ENCODE results near the gene IFNLR1. TPM values are rescaled to one million over a fixed set of nuclear protein-coding genes. Genes with fewer than 3 reads are reported as not detected.

The IFNLR1 gene
- total RNA-seq, 1 experiment from 2014 or later: 6.1 TPM

- Histone ChIP-seq H3K36me3 (ENCODE audit: control insufficient read depth, insufficient read depth, low read length) (no peaks in the 10 kb centered on the region), H3K27me3 (replicated peaks; ENCODE audit: control insufficient read depth, insufficient read depth, low read length) (no peaks in the 10 kb centered on the region), H3K9me3 (no peaks in the 10 kb centered on the region), H3K4me1 (no peaks in the 10 kb centered on the region), H3K4me3 (ENCODE audit: low read depth, low read length) (no peak overlapping the region)
- CTCF ChIA-PET: no interaction called here
- TF ChIP-seq CTCF (IDR thresholded peaks at IDR 0.05; ENCODE audit: insufficient read depth in 1 of 2, low read depth in 1 of 2, low read length in 1 of 2, severe bottlenecking in 1 of 2, unreplicated experiment in 1 of 2): no peak
- POLR2A ChIA-PET: no interaction called here
- Mint-ChIP-seq H3K27ac (ENCODE audit: unreplicated experiment) (no peak overlapping the region), H3K4me3 (ENCODE audit: unreplicated experiment) (no peak overlapping the region), H3K4me1 (ENCODE audit: low read depth, unreplicated experiment) (no peaks in the 10 kb centered on the region), H3K36me3 (ENCODE audit: insufficient read depth, unreplicated experiment) (peaks cover 4% of the 10 kb centered on the region), H3K9me3 (ENCODE audit: unreplicated experiment) (no peaks in the 10 kb centered on the region), H3K27me3 (ENCODE audit: insufficient read depth, unreplicated experiment) (no peaks in the 10 kb centered on the region)
- BruUV-seq (replicated peaks): no TSS peak
- intact Hi-C loops (cut with micrococcal nuclease; ENCODE audit: unreplicated experiment): no loop called here
- no peak for DNase-seq
These were observed 6.0 kb upstream of the IFNLR1 start for GRCh38 chr1:24193046-24193445.

DNA sequence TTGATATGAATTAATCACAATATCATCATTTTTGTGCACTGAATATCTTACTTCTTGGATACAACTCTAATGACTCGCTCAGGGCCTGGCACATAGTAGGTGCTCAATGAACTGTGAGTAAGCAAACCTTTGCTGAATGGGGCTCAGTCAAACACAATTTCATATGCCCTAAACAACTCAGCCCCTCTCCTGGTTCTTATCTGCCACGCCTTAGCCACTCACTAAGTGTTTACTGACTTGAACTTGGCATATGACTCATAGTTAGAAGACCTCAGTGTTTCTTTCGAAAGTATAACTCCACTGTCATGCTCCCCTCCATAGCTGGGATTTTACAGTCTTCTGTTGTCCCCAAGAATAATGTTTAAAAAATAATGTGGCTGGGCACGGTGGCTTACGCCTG, 4.8 kb upstream of the IFNLR1 start:
- H3K4me3 Mint-ChIP-seq (ENCODE audit: unreplicated experiment): no peak overlapping the region
- ChIA-PET POLR2A (no interaction called here), CTCF (no interaction called here)
- no peak overlapping the region for H3K4me3 ChIP-seq (ENCODE audit: low read depth, low read length)
- no peaks in the 10 kb centered on the region for H3K4me1 ChIP-seq
- no TSS peak for BruUV-seq (replicated peaks)
- H3K9me3 ChIP-seq: no peaks in the 10 kb centered on the region
- TF ChIP-seq CTCF (IDR thresholded peaks at IDR 0.05; ENCODE audit: insufficient read depth in 1 of 2, low read depth in 1 of 2, low read length in 1 of 2, severe bottlenecking in 1 of 2, unreplicated experiment in 1 of 2): no peak
- no peak overlapping the region for H3K27ac Mint-ChIP-seq (ENCODE audit: unreplicated experiment)
- DNase-seq: no peak
- intact Hi-C loops (cut with micrococcal nuclease; ENCODE audit: unreplicated experiment): no loop called here
- H3K36me3 ChIP-seq (ENCODE audit: control insufficient read depth, insufficient read depth, low read length): no peaks in the 10 kb centered on the region
- H3K36me3 Mint-ChIP-seq (ENCODE audit: insufficient read depth, unreplicated experiment): peaks cover 4% of the 10 kb centered on the region
- H3K9me3 Mint-ChIP-seq (ENCODE audit: unreplicated experiment): no peaks in the 10 kb centered on the region
- no peaks in the 10 kb centered on the region for H3K4me1 Mint-ChIP-seq (ENCODE audit: low read depth, unreplicated experiment)
- no peaks in the 10 kb centered on the region for H3K27me3 Mint-ChIP-seq (ENCODE audit: insufficient read depth, unreplicated experiment)
- H3K27me3 ChIP-seq (replicated peaks; ENCODE audit: control insufficient read depth, insufficient read depth, low read length): no peaks in the 10 kb centered on the region

DNA sequence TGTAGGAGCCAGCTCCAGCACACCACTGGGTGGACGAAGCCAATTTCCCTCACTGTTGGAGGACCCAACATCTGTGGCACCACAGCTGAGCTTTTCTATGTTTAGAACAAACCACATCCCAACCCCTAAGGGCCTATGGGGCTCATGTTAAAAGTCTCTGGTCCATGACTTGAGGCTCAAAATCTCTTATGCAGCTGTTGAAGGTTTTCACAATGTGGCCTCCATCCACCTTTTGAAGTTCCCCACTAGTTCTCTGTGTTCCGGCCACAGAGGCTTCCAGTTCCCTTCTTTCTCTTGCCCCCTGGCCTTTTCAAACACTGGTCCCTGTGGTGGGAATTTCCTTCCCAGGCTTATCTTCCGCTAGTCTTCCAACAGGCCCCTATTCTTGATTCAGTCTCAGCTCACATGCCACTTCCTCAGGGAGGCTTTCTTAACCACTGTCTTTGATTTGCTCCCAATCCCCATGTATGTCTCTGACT, 3.9 kb upstream of the IFNLR1 start:
- no peak for DNase-seq
- no peaks in the 10 kb centered on the region for H3K27me3 ChIP-seq (replicated peaks; ENCODE audit: control insufficient read depth, insufficient read depth, low read length)
- no peak for TF ChIP-seq CTCF (IDR thresholded peaks at IDR 0.05; ENCODE audit: insufficient read depth in 1 of 2, low read depth in 1 of 2, low read length in 1 of 2, severe bottlenecking in 1 of 2, unreplicated experiment in 1 of 2)
- ChIA-PET CTCF (no interaction called here), POLR2A (interaction anchor here (1.2 kb wide), 1 partner anchor 41 kb away, joined by 8 read pairs; no protein-coding TSS in a partner anchor)
- Mint-ChIP-seq H3K36me3 (ENCODE audit: insufficient read depth, unreplicated experiment) (peaks cover 4% of the 10 kb centered on the region), H3K9me3 (ENCODE audit: unreplicated experiment) (no peaks in the 10 kb centered on the region), H3K27me3 (ENCODE audit: insufficient read depth, unreplicated experiment) (no peaks in the 10 kb centered on the region), H3K4me1 (ENCODE audit: low read depth, unreplicated experiment) (no peaks in the 10 kb centered on the region), H3K27ac (ENCODE audit: unreplicated experiment) (no peak overlapping the region), H3K4me3 (ENCODE audit: unreplicated experiment) (no peak overlapping the region)
- H3K4me3 ChIP-seq (ENCODE audit: low read depth, low read length): no peak overlapping the region
- intact Hi-C loops (cut with micrococcal nuclease; ENCODE audit: unreplicated experiment): no loop called here
- H3K36me3 ChIP-seq (ENCODE audit: control insufficient read depth, insufficient read depth, low read length): no peaks in the 10 kb centered on the region
- H3K4me1 ChIP-seq: peaks cover 1% of the 10 kb centered on the region; the same call in 1 of the 2 replicates
- no TSS peak for BruUV-seq (replicated peaks)
- no peaks in the 10 kb centered on the region for H3K9me3 ChIP-seq

Data from Caco-2 (cell line).